ENCODE measurements around the gene DCTN2.
"Not testable (repeated sequence)": the region's sequence is repeated elsewhere in the genome, so short reads cannot be mapped to it uniquely, and the experiment has no call there.

Gene DCTN2

DNA sequence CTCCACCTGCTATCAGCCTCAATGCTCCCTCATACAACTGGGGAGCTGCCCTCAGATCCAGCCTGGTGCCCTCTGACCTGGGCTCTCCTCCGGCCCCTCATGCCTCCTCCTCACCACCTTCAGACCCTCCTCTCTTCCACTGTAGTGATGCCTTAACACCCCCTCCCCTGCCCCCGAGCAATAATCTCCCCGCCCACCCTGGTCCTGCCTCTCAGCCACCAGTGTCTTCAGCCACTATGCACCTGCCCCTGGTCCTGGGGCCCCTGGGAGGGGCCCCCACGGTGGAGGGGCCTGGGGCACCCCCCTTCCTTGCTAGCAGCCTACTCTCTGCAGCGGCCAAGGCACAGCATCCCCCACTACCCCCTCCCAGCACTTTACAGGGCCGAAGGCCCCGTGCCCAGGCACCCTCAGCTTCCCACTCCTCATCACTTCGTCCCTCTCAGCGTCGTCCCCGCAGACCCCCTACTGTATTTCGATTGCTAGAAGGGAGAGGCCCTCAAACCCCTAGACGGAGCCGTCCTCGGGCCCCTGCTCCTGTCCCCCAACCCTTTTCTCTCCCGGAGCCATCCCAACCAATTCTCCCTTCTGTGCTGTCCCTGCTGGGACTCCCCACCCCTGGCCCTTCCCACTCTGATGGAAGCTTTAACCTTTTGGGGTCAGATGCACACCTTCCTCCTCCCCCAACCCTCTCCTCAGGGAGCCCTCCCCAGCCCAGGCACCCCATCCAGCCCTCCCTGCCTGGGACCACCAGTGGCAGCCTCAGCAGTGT lies 21.2 kb downstream of the DCTN2 start:
- no peak for DNase-seq

DNA sequence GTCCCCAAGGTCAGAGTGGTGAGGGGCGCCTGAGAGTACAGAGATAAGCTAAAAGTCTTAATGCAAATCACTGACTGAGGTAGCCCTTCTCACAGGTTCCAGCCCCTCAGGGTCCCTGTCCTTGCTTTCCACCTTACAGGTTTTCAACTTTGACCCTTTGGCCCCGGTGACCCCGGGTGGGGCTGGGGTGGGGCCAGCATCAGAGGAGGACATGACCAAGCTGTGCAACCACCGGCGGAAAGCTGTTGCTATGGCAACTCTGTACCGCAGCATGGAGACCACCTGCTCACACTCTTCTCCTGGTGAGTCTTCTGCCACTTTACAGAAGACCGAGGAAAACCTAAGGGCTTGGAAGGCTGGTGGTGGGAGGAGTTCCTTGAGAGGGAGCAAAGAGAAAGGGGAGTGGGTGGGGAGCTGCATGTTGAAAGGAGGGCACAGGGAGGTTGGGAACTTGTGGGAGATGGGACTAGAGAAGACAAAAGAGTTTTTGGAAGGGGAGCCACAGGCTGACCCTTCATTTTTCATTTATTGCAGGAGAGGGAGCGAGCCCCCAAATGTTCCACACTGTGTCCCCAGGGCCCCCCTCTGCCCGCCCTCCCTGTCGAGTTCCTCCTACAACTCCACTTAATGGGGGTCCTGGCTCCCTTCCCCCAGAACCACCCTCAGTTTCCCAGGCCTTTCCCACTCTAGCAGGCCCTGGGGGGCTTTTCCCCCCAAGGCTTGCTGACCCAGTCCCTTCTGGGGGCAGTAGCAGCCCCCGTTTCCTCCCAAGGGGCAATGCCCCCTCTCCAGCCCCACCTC lies 22.0 kb downstream of the DCTN2 start:
- DNase-seq, result no peak

DNA sequence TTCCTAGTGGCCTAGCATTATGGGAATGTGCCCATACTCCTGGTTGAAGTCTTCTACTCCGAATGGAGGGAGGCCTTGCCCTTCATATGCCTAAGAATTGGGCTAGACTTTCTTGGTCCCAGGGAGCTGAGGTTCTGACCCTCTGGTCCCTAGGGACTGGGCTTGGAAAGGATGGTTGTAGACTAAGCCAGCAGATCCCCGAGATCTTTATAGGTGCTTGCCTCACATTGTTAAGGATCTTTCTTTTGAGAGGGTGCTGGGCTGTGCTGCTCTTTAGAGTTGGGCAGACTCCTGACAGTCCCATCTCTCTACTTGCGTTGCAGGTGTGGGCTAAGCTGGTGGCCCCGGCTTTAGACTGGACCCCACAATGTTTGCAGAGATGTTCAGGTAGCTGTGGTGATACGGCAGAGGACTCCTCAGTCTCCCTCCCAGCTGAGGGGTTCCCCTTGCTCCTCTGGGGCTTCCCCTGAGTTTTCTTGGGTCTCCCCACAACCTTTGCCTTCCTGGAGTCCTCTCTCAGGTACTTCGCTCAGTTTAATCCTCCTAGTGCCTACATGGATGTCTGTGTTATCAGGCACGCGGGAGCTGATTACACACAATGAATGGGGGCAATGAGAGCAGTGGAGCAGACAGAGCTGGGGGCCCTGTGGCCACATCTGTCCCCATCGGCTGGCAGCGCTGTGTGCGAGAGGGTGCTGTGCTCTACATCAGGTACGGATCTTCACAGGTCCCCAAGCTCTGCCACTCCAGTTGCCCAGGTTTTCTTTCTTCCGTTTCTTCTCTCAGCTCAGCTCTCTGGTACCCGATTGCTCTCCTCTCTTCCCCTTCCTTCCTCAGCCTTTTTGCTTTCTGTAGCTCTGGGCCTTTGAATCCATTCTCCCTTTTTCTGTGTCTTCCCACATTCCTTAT lies 23.0 kb downstream of the DCTN2 start:
- DNase-seq, result no peak

DNA sequence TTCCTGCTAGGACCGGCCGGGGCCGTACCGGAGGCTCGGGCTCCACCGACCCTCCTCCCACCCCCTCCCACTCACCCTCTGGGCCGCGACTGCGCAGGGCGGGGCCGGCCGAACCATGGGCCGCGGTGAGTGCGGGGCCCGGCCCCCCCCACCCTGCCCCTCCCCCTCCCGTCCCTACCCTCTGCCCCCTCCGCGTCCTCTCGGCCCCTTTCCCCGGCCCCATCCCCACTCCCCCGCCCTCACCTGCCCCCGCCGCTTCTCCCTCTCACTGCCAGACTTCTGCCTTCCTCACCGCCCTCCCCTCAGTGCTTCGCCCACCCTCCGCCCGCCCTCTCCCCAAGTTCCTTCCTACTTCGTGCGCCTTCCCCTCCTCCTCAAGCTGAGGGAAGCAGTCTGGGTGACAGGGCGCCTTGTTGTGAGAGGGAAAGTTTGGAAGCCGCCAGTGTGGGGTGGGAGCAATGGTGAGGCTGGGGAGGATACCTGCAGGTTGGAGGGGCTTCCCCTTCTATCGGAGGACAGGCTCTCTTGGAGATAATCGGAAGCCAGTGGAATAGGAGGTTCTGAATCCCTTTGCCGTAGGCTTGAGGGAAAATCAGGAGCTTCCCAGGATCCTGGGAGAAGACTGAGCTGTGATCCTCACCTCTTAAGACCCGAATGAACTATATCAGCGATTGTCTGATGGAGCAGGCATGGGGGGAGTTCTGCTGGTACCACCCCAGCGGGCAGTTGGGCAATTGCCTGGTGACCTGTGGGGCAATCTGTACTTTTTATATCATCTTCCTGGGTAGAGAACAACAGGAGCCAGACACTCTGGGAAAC lies 23.9 kb downstream of the DCTN2 start:
- no peak for DNase-seq

DNA sequence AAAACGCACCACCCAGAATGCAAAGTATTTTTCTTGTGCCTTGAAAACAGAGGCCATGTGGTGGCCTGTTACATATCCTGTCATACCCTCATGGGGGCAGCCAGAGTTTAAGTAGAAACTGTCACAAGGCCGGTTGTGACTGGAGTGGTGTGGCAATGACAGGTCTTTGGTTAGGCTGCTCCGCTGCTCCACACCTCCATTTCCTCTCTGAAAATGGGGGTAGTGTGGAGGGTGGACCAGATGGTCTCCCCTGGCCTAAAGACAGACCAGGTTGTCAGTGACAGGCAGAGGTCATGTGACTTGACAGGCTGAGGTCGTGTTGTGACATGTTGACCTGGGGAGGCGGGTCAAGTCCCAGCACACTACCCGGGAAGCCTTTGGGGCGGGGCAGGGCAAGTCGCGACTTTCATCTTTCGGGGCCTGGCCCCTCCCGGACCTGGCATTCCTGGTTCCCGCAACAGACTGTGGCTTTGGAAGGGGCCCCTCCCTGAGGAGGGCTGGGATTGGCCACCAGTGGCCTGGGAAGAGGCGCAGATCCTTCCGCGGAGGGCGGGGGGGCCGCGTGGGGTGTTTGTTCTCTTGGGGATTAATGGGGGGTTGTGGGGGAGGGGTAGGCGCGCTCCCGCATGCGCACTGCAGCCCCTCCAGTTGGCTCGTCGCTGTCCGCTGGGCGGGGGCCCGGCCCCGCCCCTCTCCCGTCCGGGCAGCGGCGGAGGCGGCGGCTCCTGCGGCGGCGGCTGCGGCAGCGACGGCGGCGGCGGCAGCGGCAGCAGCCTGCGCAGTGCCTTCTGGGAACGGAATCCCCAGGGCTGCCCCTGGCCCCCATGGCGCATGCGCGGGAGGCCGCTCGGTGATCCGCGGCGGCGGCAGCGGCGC lies 24.7 kb downstream of the DCTN2 start, which contains the start of gene MBD6:
Gene MBD6, plus strand, starts transcription at position 814 of the 876 bp plus-strand sequence. CDS start 1,480 bp downstream, outside the sequence.
- peak; percentile 92 for DNase-seq

DNA sequence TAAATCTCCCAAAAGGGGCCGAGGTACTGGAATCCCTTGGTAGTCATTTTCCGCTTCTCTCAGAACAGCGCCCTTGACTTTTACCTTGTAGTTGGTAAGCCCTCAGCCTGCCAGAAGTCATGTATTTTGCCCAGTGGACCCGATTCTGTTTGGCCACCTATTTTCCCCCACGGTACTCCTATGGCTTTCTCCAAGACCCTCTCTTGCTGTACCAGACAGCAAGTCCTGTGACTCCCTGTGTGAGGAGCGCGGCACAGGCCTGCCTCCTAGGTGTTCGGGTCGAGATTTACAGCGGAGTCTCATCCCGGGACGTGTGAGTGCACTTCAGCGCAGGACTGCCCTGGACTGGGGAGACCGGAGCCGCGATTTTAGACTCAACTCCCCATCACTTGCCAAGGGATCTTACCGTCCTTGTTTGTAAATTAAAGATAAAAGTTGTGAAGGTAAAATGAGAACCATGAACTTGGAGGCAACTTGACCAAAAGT lies 25.4 kb downstream of the DCTN2 start:
- no peak for DNase-seq

DNA sequence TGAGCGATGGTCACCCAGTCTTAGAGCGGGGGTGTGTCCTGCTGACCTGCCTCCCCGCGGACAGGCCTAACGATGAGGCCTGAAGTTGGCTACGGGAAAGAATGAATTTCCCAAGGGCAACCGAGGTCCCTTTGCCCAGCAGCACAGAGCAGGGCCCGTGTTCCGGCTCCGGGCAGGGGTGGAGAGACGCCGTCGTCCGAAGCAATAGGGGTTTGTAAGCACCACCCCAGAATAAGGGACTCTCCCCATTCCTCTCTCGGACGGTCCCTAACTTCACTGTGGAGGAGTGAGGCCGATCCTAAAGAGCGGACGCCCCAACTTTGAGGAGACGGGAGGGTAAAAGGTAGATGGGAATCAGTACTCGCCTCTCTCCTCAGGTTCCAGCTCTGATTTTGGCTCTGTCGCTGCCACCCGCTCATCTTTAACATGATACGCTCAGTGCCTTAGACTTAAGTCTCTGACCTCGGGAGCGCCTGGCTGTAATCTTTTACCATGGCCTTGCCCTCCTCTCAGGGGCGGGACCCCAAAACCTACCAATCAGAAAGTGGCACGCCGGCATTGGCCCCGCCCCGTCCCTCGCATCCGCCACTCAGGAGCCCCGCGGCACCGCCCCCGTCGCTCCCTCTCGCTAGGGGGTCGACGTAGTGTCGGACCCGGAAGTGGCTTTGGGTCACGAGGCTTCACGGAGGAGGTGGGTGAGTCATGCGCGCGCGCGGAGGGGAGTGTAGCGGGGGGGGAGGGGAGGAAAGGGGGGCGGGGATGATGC lies 26.8 kb downstream of the DCTN2 start, which contains the start of gene DDIT3:
Gene DDIT3, minus strand, starts transcription at position 462 of the 766 bp plus-strand sequence. CDS start 3,108 bp downstream, outside the sequence.
- DNase-seq, result peak; percentile 99

DNA sequence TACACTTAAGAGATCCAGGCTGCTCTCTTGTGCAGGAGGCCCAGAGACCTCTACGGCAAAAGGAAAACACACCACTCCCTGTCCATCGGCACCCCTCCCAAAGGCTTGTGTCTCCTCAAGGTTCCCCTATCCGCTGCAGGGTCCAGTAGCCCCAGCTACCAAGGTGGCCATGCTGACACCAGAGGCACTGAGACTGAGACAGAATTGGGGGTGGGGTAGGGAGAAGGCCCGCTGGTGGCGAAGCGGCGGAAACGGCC lies 27.3 kb downstream of the DCTN2 start:
- no peak for DNase-seq

DNA sequence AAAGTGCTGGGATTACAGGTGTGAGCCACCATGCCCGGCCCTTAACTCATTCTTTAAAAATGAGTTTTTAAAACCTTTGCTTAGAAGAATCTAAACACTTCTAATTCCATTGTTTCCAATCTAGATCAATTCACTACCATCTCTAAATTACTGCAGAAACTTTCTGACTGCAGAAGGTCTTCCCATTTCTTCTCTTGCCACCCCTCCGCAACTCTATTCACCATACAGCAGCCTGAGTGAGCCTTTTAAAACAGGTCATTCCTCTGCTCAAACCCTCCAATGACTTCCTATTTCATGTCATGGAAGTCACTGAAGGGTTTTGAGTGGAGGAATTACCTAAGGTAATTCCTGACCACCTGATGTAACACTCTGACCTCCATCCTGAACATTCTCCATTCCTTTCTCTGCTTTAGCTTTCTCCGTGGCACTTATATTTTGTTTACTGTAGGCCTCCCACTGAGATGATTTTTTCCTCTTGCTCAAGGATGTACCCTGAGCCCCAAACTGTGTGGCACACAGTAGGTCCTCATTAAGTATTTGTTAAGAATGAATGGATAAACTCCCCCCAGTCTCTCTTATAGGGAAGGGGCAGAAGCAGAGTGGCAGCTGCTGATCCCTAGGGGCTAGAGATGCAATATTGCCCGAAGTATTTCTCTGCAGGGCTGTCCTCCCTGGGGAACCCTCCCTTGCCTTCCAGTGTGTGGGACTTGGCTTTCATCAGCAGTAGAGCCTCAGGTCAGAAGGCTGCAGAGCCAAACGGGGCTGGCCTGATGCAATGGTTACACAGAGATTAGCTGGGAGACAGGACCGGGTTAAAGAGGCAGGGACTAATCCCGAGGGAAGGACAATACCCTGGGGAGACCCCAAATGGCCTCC lies 27.8 kb downstream of the DCTN2 start:
- DNase-seq, result no peak

DNA sequence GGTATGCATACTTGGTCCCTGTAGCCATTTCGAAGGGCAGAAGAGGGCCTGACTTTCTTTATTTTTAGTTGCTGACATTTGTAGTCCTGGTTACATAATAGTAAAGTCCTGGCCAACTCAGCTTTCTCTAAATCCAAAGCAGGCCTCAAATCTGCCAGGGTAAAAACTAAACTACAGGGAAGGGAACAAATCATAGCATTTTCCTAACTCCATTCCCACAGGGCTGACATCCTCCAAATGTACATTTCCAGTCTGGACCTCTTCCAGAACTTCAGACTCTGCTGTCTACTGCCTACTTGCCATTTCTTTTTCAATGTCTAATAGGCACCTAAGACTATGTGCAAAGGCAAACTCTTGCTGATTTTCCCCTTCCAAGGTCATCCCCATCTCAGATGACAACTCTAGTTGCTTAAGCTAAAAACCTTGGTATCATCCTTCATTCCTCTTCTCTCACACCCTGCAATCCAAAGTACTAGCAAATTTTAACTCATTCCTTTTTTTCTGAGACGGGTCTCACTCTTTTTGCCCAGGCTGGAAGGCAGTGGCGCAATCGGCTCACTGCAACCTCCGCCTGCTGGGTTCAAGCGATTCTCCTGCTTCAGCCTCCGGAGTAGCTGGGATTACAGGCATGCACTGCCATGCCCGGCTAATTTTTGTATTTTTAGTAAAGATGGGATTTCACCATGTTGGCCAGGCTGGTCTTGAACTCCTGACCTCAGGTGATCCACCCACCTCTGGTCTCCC lies 28.6 kb downstream of the DCTN2 start:
- DNase-seq, result no peak

DNA sequence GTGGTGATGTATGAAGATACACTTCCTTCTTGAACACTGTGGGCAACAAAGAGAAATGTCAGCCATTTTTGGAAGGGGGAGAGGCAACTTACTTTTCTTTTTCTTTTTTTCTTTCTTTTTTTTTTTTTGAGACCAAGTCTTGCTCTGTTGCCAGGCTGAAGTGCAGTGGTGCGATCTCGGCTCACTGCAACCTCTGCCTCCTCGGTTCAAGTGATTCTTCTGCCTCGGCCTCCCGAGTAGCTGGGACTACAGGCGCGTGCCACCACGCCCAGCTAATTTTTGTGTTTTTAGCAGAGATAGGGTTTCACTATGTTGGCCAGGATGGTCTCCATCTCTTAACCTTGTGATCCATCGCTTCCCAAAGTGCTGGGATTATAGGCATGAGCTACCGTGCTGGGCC lies 29.3 kb downstream of the DCTN2 start:
- DNase-seq, result not testable (repeated sequence)

DNA sequence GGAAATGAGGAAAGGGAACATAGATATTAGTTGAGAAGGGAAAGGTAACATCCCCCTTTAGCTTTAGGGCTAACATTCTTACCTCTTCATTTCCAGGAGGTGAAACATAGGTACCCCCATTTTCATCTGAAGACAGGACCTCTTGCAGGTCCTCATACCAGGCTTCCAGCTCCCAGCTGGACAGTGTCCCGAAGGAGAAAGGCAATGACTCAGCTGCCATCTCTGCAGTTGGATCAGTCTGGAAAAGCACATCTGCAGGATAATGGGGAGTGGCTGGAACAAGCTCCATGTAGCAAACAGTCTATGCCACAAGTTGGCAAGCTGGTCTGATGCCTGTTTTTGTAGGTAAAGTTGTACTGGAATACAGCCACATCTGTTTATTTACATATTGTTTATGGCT lies 29.8 kb downstream of the DCTN2 start:
- no peak for DNase-seq

DNA sequence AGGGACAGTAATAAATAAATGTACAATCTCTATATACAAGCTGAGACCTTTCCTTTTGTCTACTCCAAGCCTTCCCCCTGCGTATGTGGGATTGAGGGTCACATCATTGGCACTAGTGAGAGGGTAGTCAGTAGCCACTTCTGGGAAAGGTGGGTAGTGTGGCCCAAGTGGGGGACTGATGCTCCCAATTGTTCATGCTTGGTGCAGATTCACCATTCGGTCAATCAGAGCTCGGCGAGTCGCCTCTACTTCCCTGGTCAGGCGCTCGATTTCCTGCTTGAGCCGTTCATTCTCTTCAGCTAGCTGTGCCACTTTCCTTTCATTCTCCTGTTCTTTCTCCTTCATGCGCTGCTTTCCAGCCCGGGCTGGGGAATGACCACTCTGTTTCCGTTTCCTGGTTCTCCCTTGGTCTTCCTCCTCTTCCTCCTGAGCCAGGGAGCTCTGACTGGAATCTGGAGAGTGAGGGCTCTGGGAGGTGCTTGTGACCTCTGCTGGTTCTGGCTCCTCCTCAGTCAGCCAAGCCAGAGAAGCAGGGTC lies 30.3 kb downstream of the DCTN2 start:
- no peak for DNase-seq

DNA sequence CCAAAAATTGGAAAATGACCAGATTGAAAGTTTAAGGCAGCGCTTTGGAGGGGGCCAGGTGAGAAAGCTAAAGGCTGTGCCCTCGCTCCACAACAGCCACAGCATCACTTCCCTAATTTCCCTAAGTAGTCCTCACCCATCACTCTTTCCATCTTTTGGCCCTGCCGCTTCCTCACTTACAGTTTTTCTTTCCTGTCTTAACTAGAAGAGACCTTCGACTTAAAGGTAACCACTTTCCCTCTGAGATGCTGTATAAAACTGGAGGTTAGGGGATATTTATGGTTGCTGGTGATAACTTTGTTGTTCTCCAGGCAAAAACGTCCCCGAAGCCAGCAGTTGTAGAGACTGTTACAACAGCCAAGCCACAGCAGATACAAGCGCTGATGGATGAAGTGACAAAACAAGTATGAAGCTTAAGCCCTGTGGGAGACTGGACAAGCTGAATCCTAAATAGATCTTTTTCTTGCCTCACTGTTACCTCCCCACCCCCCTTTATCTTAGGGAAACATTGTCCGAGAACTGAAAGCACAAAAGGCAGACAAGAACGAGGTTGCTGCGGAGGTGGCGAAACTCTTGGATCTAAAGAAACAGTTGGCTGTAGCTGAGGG lies 31.0 kb downstream of the DCTN2 start:
- DNase-seq, result no peak

DNA sequence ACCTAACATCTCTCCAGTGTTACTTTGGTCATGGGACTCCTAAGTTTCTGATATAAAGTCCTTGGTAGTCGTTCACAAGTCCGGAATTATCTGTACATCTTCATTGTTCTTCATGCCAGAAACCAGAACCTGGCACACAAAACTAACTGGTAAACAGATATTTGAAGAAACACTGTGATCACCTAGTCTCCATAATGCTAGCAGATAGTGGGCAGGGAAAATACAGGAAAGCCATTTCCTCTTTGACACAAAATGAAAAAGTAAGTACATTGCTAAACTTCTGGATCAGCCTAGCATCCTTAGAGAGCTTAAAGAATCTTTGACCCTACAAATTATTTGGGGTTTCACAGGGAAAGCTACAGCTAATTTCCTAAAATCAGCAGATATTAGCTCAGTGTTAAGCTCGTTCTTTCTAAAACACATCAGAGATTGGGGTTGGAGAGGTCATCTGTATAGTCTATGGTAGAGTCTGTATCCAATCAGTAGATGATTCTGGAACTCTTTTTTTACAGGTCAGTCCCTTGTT lies 31.5 kb downstream of the DCTN2 start:
- DNase-seq, result no peak

DNA sequence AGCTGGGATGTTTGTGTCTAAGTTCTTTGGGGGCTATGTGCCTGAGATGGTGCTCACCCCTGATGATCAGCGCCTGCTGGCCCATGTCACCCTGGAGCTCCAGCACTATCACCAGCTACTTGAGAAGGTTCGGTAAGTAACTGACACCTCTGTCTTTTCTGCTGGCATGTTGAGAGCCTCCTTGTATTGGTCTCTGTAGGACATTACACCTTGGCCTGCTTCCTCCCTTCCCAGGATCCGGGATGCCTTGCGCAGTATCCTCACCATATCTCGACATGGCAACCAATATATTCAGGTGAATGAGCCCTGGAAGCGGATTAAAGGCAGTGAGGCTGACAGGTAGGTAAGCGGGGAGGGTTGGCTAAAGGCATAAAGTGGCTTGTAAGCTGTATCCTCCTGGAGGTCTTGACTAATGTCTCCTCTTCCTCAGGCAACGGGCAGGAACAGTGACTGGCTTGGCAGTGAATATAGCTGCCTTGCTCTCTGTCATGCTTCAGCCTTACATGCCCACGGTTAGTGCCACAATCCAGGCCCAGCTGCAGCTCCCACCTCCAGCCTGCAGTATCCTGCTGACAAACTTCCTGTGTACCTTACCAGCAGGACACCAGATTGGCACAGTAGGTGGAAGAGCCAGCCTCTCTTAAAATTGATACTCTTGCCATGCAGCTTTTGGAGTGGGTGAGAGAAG lies 32.1 kb downstream of the DCTN2 start:
- no peak for DNase-seq

DNA sequence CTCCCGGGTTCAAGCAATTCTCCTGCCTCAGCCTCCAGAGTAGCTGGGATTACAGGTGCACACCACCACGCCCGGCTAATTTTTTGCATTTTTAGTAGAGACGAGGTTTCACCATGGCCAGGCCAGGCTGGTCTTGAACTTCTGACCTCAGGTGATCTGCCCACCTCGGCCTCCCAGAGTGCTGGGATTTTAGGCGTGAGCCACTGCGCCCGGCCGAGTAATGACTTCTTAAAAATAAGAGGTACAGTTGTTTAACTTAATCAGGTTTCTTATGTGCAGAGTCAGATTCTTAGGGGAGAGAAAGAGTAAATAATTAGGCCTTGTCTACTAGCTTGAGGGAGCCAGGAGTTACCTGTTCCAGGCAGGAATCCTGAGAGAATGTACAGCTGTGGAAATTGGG lies 32.7 kb downstream of the DCTN2 start:
- not testable (repeated sequence) for DNase-seq

Measured in activated gamma-delta T cell (primary cell).